Peyer's patch (tissue), 4 donors: ENCODE measurements around the gene ASPG. TPM values are rescaled to one million over a fixed set of nuclear protein-coding genes. Genes with fewer than 3 reads are reported as not detected.

Experiments used
- DNase-seq, 3 donors: peaks; one replicate each; pipeline ENCODE4 v3.0.0-alpha.2; 2017 to 2019
- H3K27ac ChIP-seq, 4 donors: fragments of 200-600 bp; sonication (generic); one replicate each; pipeline ENCODE4 v1.5.1; 2016 to 2019
- H3K27me3 ChIP-seq, 2 donors: fragments of 200-600 bp; sonication (generic); one replicate each; pipeline ENCODE4 v1.5.1; 2019
- H3K36me3 ChIP-seq, 3 donors: fragments of 200-600 bp; sonication (generic); one replicate each; pipeline ENCODE4 v1.5.1; 2016 to 2019
- H3K4me1 ChIP-seq, 4 donors: fragments of 200-600 bp; sonication (generic); one replicate each; pipeline ENCODE4 v1.5.1; 2016 to 2019
- H3K4me3 ChIP-seq, 4 donors: fragments of 200-600 bp; sonication (generic); 1 replicate in 3 of 4; 2 replicates in 1 of 4; pipeline ENCODE4 v1.5.1; 2016 to 2019; ENCODE audit warnings: mild to moderate bottlenecking in 1 of 4
- H3K9me3 ChIP-seq, 4 donors: fragments of 200-600 bp; sonication (generic); one replicate each; pipeline ENCODE4 v1.5.1; 2016 to 2019; ENCODE audit warnings: mild to moderate bottlenecking in 1 of 4
- CTCF ChIP-seq, 6 experiments: fragments of 450-650 bp in 4 of 6; fragments of 200-600 bp in 2 of 6; sonication (generic) in 1 of 6; IDR thresholded peaks; one replicate each; pipeline ENCODE4 v1.5.1; 2017 to 2019; ENCODE audit warnings: antibody characterized with exemption in 6 of 6, mild to moderate bottlenecking in 3 of 6, moderate library complexity in 1 of 6
- POLR2A ChIP-seq, 2 donors: fragments of 450-650 bp; IDR thresholded peaks; one replicate each; pipeline ENCODE4 v1.5.1; 2017; ENCODE audit warnings: antibody characterized with exemption in 2 of 2, mild to moderate bottlenecking in 2 of 2, moderate library complexity in 2 of 2
- total RNA-seq, 4 donors: library from RNA; depleted of rRNA; stranded (reverse); fragments of >200 nt; gene quantifications; one replicate each; pipeline ENCODE4 v1.1.0, GENCODE V29; 2016

ASPG gene
- total RNA-seq, 4 donors from 2014 or later, result 1.2 to 7.4 (median 2.3) TPM; not detected in 1

- H3K4me1 ChIP-seq, result peaks cover 0 to 24% (median 0%) of the 10 kb centered on the region in 4 donors
- no peaks in the 10 kb centered on the region for H3K9me3 ChIP-seq
- H3K27ac ChIP-seq, result peak overlapping the region in 3 of 4 donors; percentile 59 to 89 (median 65)
- DNase-seq, result peak in 2 of 3 donors; percentile 77 to 87
- peak overlapping the region; percentile 35 to 76 (median 49) for H3K4me3 ChIP-seq
- TF ChIP-seq POLR2A (IDR thresholded peaks at IDR 0.05), result peak in 1 of 2 donors; percentile 35
- TF ChIP-seq CTCF (IDR thresholded peaks at IDR 0.05), result no peak
- H3K27me3 ChIP-seq, result peaks cover 0 to 11% of the 10 kb centered on the region in 2 donors
- H3K36me3 ChIP-seq, result no peaks in the 10 kb centered on the region
Observed at GRCh38 chr14:104116756-104117340, 31.3 kb downstream of the ASPG start.

DNA sequence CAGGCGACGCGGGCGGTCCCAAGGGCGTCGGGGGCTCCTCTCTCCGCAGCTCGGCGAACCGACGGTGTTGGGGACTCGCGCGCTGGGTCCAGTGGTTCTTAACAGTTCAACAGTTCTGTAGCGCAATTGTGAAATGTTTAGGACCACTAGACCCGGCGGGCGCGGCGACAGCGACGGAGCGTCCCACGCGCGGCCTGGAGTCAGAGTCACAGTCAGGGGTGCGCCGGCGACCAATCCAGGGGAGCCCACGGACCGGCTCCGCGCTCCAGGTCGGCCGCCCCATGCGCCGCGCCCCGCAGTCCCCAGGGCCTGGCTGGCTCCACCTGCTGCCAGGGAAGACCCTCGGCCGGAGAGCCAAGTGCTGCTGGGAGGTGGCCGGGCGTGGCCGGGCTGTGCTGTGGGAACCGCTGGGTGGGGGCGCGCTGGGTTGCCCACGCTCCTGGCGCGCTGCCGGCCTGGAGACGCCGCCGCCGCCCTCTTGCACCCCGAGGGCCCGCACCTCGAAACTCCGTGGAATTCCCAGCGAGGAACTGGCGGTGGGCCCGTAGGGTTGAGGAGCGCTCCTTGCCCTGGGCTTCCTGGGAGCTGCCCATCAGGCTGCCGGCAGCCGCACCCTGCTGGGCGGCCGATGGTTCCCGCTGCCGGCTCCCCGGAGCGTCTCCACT, 32.0 kb downstream of the ASPG start:
- Histone ChIP-seq H3K27me3 (peaks cover 0 to 11% of the 10 kb centered on the region in 2 donors), H3K27ac (peak overlapping the region in 3 of 4 donors; percentile 46 to 89 (median 51)), H3K4me3 (peak overlapping the region in 3 of 4 donors; percentile 38 to 76 (median 60)), H3K36me3 (no peaks in the 10 kb centered on the region), H3K9me3 (no peaks in the 10 kb centered on the region), H3K4me1 (peaks cover 0 to 24% (median 0%) of the 10 kb centered on the region in 4 donors)
- TF ChIP-seq CTCF (IDR thresholded peaks at IDR 0.05) (no peak), POLR2A (IDR thresholded peaks at IDR 0.05) (no peak)
- DNase-seq, result peak in 2 of 3 donors; percentile 47 to 67

- no peaks in the 10 kb centered on the region for H3K9me3 ChIP-seq
- no peak overlapping the region for H3K27ac ChIP-seq
- H3K36me3 ChIP-seq, result no peaks in the 10 kb centered on the region
- TF ChIP-seq POLR2A (IDR thresholded peaks at IDR 0.05) (no peak), CTCF (IDR thresholded peaks at IDR 0.05) (no peak)
- peak overlapping the region in 2 of 4 donors; percentile 60 to 76 for H3K4me3 ChIP-seq
- peaks cover 0 to 24% (median 0%) of the 10 kb centered on the region in 4 donors for H3K4me1 ChIP-seq
- H3K27me3 ChIP-seq, result peaks cover 0 to 11% of the 10 kb centered on the region in 2 donors
- peak in 1 of 3 donors; percentile 32 for DNase-seq
Observed at GRCh38 chr14:104118006-104118844, 32.7 kb downstream of the ASPG start.

DNA sequence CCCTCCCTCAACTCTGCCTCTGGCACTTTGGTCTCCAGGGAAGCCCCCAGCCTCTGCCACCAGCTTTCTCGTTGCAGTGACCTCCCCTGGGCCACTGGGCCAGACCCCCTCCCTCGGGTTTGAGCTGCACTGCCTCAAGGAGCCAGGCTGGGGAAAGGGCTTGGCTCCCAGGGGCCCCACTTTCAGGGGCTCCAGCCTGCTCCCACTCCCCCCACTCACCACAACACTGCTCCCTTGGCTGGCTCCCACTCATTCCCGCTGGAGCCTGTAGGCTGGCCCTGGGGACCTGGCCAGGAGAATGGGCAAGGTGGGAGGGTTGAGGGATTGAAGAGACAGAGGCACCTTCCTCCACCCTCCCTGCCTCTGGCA, 33.6 kb downstream of the ASPG start:
- peak in 1 of 3 donors; percentile 33 for DNase-seq
- Histone ChIP-seq H3K36me3 (no peaks in the 10 kb centered on the region), H3K4me1 (peaks cover 0 to 24% (median 0%) of the 10 kb centered on the region in 4 donors), H3K27me3 (peaks cover 0 to 11% of the 10 kb centered on the region in 2 donors), H3K27ac (no peak overlapping the region), H3K9me3 (peaks cover 0 to 5% (median 2%) of the 10 kb centered on the region in 4 donors), H3K4me3 (no peak overlapping the region)
- TF ChIP-seq CTCF (IDR thresholded peaks at IDR 0.05) (no peak), POLR2A (IDR thresholded peaks at IDR 0.05) (no peak)

DNA sequence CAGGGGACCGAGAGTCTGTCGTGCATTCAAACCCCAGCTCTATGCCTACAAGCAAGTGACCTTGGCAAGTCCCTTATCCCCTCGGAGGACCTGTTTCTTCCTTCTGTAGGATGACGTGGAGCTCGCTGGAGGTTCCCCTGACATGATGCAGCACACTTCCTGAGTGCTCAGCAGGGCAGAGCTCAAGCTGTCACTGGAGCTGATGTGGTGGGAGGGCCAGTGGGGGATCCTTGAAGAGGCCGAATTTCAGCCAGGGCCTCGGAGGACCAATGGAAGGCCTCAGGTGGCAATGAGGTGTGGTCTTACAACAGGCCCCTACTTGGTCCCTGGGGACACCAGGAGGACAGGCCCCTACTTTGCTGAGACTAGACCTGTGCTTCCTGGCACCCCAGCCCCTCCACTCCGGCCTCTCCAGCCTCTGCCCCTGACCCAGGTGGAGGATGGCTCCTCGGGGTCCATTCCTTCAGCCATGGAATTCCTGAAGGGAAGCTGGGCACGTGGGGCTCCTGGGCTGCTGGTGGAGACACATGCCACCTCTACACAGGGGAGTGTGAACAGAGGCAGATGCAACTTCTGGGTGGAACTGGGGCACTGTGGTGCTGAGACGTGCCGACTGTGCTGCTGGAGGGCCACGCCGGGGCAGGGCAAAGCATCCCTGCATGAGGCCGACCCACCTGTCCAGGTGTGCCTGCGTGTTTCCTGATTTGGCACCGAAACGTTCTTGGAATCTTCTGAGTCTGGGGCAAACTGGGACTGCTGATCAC, 34.2 kb downstream of the ASPG start:
- H3K4me1 ChIP-seq, result peaks cover 0 to 24% (median 0%) of the 10 kb centered on the region in 4 donors
- H3K27ac ChIP-seq, result no peak overlapping the region
- no peak for TF ChIP-seq POLR2A (IDR thresholded peaks at IDR 0.05)
- TF ChIP-seq CTCF (IDR thresholded peaks at IDR 0.05), result no peak
- H3K27me3 ChIP-seq, result peaks cover 0 to 11% of the 10 kb centered on the region in 2 donors
- H3K36me3 ChIP-seq, result no peaks in the 10 kb centered on the region
- no peak for DNase-seq
- H3K4me3 ChIP-seq, result no peak overlapping the region
- H3K9me3 ChIP-seq, result peaks cover 0 to 10% (median 2%) of the 10 kb centered on the region in 4 donors
